Mesenteric fat pad (tissue), 1 donor: ENCODE measurements around the gene FAM53A. TPM values are rescaled to one million over a fixed set of nuclear protein-coding genes. Genes with fewer than 3 reads are reported as not detected.
"Not testable (repeated sequence)": the region's sequence is repeated elsewhere in the genome, so short reads cannot be mapped to it uniquely, and the experiment has no call there.

Experiments used
- DNase-seq: peaks from one replicate; pipeline ENCODE4 v3.0.0-alpha.2; 2020; ENCODE audit warnings: low spot score
- total RNA-seq: library from RNA; stranded (reverse); fragmentation: NEBNext Ultra II Directional; extraction: Animal tissue kit (Norgen Biotek cat#: 25700); gene quantifications from one replicate; pipeline ENCODE4 v1.2.1, GENCODE V29; 2021
- donor health status: DM: yes; HTN: yes; CAD: no.

FAM53A gene
- total RNA-seq, 1 donor from 2014 or later: 2.9 TPM

GRCh38 chr4:1717129-1718094 lies 33.3 kb upstream of the FAM53A start:
- no peak for DNase-seq

- no peak for DNase-seq
Observed at GRCh38 chr4:1716065-1716945, 32.2 kb upstream of the FAM53A start.

- no peak for DNase-seq
Observed at GRCh38 chr4:1715002-1715758, 31.1 kb upstream of the FAM53A start.

DNA sequence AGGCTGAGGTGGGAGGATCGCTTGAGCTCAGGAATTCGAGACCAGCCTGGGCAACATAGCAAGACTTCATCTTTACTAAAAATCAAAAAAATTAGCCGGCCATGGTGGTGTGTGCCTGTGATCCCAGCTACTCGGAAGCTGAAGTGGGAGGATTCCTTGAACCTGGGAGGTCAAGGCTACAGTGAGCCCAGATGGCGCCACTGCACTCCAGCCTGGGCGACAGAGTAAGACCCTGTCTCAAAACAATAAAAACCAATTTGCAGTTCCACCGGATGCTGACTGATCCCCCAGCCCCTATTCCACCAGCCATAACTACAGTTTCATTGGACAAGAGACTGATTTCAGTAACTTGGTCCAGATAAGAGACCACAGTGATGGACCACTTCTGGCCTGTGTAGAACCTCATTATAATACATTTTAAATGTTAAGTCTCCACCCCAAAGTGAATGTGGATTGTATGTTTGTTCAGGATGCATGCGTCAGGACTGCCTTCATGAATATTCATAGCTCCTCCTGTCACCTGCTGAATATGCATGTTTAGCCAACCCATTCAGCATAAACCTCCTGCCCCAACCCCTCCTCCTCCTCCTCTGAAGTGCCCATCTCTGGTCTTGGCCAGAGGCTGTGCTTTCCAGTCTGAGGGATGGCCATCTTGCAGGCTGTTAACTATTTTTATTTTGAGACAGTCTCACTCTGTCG lies 30.3 kb upstream of the FAM53A start:
- DNase-seq: no peak

- no peak for DNase-seq
Observed at GRCh38 chr4:1713003-1713851, 29.1 kb upstream of the FAM53A start.

GRCh38 chr4:1712216-1713002 lies 28.3 kb upstream of the FAM53A start, which contains the start of gene SLBP:
Gene SLBP, minus strand, starts transcription at chr4:1712319. Its CDS starts 131 bp downstream, at chr4:1712188.
- DNase-seq: peak; percentile 99

DNA sequence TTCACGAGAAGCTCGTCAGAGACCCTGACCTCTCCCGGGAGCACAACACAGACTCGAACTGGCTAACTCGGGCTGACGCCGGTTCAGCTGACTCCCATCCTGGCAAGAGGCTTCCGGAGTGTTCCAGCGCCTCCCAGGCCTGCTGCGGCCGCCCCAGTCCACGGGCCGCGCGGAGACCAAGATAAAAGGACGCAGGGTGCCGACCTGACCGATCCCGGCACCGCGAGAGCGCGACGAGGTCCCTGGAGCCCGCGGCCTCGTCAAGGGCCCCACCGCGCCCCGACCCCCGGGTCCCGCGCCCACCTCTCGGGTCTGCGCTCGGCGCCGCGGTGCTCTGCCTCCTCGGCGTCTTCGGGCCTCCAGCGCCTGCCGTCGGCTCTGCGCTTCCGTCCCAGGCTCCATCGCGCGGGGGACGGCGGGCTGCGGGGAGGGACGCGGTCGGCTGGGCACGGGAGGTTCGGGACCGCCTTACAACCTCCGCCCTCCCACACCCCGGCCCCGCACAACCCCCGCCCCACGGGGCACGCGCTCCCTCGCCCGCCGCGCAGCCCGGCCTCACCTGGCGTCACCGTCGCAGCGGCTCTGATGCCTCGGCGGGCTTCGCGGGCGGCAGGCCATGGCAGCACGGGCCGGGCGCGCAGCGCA lies 27.6 kb upstream of the FAM53A start:
- no peak for DNase-seq

GRCh38 chr4:1711055-1711570 lies 27.0 kb upstream of the FAM53A start:
- no peak for DNase-seq

DNA sequence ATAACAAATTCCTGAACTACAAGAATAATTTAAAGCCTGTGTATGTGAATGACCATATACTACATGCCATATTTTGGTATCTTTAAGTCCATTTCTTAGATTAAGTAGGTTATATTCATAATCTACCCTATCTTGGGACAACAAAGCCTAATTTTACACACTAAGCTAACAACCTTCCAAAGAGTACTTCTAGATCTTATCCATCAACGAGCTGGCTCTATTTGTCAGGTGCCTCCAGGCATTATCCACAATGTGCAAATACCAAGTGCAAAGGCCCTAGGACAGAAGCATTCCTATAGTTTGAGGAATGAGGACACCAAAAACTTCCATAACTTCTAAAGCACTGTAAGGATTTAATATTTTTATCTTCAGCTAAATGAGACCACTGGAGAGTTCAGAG lies 24.5 kb upstream of the FAM53A start:
- DNase-seq: no peak

DNA sequence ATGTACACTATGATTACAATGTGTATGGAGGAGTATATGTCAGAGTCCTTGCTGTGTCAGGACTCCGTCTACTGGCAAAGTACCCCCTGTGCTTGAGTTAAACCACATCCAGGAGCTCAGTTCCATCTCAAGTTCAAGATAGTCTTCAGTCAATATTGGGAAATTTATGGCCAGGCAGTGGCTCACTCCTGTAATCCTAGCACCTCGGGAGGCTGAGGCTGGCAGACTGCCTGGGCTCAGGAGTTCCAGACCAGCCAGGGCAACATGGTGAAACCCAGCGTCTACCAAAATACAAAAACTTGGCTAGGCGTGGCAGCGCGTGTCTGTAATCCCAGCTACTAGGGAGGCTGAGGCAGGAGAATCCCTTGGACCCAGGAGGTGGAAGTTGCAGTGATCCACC lies 22.2 kb upstream of the FAM53A start:
- no peak for DNase-seq

DNA sequence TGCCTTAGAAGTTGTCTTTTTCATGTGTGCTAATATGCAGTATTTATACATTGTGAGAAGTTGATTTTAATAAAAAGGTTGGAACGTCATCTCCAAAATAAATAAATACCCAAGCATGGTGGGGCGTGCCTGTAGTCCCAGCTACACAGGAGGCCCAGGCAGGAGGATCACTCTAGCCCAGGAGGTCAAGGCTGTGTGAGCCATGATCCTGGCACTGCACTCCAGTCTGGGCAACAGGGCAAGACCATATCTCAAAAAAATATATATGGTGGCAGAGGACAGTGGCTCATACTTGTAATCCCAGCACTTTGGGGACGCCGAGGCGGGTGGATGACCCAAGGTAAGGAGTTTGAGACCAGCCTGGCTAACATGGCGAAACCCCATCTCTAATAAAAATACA lies 21.6 kb upstream of the FAM53A start:
- DNase-seq: no peak

GRCh38 chr4:1703867-1704266 lies 19.8 kb upstream of the FAM53A start:
- DNase-seq: no peak

GRCh38 chr4:1701671-1702070 lies 17.6 kb upstream of the FAM53A start:
- DNase-seq: not testable (repeated sequence)

DNA sequence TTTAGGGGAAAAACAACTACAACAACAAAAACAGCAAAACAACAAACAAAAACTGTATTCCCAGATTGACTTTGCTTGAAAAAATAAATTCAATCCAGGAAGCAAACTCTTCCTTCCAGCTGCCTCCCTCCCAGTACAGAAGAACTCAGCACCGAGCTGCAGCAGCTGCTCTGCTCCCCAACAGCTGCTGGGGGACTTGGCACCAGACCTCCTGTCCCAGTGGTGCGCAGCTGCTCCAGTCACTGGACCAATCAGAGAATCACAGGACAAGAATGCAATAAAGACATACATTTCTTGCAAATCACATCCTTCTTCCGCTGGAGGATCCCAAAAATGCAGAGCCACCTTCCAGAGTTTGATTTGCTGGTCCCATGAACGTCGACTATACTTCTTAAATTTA lies 11.8 kb upstream of the FAM53A start:
- no peak for DNase-seq

GRCh38 chr4:1693131-1693896 lies 9.2 kb upstream of the FAM53A start:
- DNase-seq: no peak

DNA sequence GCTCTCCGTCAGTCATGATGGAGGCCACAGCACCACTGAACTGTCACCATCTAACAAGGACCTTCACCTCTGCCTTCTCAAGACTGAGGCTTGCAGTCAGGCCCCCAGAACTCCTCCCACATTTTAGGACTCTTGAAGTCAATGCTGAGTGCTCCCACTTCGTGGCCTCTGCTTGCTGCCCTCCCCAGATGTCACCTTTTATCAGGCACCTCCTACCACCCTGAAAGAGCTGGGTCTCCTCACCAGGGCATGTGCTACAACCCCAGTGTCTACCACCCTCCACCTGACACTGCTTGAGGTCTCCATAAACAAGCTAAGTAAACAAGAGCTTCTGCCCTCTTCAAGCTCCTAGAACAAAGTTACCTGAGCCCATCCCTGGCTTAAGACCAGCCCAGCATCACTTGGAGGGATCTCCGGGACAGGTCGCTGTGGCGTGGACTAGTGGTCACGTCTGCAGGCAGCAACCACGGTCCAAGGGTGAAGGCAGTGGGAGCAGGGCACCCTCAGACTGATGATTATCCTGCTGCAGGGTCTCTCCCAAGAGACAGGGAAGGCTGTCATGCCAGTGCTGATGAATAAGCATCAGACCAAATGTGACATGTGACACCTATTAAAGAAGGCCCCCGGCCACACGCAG lies 7.7 kb upstream of the FAM53A start:
- DNase-seq: no peak

DNA sequence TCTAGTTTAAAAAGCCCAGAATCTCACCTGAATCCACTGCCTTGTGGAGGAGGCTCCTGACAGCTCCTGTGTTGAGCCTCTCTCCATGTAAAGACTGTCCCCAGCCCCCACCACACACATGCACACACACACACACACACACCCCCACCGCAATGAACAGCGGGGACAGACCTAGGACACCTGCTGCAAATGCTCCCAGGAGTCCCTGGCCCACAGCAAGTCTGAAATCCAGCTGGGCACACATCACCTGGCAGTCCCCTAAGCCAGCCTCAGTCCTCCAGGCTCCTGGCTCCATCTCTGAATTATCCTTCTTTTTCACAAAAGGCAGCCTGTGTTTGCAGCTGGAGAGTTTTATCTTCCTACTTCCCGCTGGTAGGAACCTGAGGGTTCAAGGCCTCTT lies 6.6 kb upstream of the FAM53A start:
- DNase-seq: no peak
